HL-60 (cell line): ENCODE measurements around the gene RNF14.

Source experiments
- CTCF ChIP-seq: IDR thresholded peaks from one replicate; pipeline ENCODE4 v1.5.1; 2011; ENCODE audit warnings: low read length, control low read depth, inconsistent platforms; ENCODE audit not compliant: insufficient read depth
- GABPA ChIP-seq: IDR thresholded peaks from 2 replicates; pipeline ENCODE4 v1.6.1; 2012; ENCODE audit warnings: low read depth
- POLR2AphosphoS5 ChIP-seq: IDR thresholded peaks from 2 replicates; pipeline ENCODE4 v1.6.1; 2012; ENCODE audit warnings: low read depth
- REST ChIP-seq: IDR thresholded peaks from 2 replicates; pipeline ENCODE4 v1.6.1; 2012; ENCODE audit warnings: low read depth; ENCODE audit not compliant: insufficient replicate concordance
- SPI1 ChIP-seq: IDR thresholded peaks from 2 replicates; pipeline ENCODE4 v1.6.1; 2012; ENCODE audit warnings: low read depth, mild to moderate bottlenecking, borderline replicate concordance

GRCh38 chr5:141923448-141924313 lies 45.2 kb upstream of the RNF14 start, which contains the start of gene DELE1:
- TF ChIP-seq CTCF (no peak), GABPA (peak; percentile 85), REST (no peak), POLR2AphosphoS5 (peak; percentile 89), SPI1 (peak; percentile 97)
